DND-41 (cell line): ENCODE results near the gene CYB5R3.

Experiments used
- ATAC-seq: fragments of 200-7000 bp; cut with Tn5 transposase; 3 replicates; pipeline ENCODE4 v1.9.1; 2021; ENCODE audit warnings: low read depth; ENCODE audit not compliant: insufficient read depth
- DNase-seq: peaks from one replicate; pipeline ENCODE4 v3.0.0-alpha.2; 2020
- H2AFZ ChIP-seq: 2 replicates; pipeline ENCODE4 v1.6.0; 2012; ENCODE audit warnings: low read depth, low read length
- H3K27ac ChIP-seq: 2 replicates; pipeline ENCODE4 v1.5.1; 2012; ENCODE audit warnings: low read length, inconsistent platforms
- H3K27me3 ChIP-seq: fragments of 200-600 bp; sonication (generic); 2 replicates; pipeline ENCODE4 v1.6.0; 2012; ENCODE audit warnings: low read length, mild to moderate bottlenecking, inconsistent platforms; ENCODE audit not compliant: insufficient read depth, poor library complexity
- H3K36me3 ChIP-seq: 2 replicates; pipeline ENCODE4 v1.5.1; 2012; ENCODE audit warnings: low read length, inconsistent platforms; ENCODE audit not compliant: insufficient read depth
- H3K4me1 ChIP-seq: 2 replicates; pipeline ENCODE4 v1.5.1; 2012; ENCODE audit warnings: mild to moderate bottlenecking, low read length; ENCODE audit not compliant: insufficient read depth
- H3K4me2 ChIP-seq: 2 replicates; pipeline ENCODE4 v1.6.0; 2012; ENCODE audit warnings: mild to moderate bottlenecking, moderate library complexity, low read length, inconsistent platforms; ENCODE audit not compliant: insufficient read depth
- H3K4me3 ChIP-seq, 2 experiments: fragments of 200-600 bp in 1 of 2; shearing (Covaris generic) in 1 of 2; 2 replicates each; pipeline ENCODE4 v1.5.1; 2012 to 2016; ENCODE audit warnings: inconsistent platforms in 2 of 2, low read length in 2 of 2, mild to moderate bottlenecking in 2 of 2, low read depth in 1 of 2, moderate library complexity in 1 of 2
- H3K79me2 ChIP-seq: 2 replicates; pipeline ENCODE4 v1.6.0; 2012; ENCODE audit warnings: low read length, inconsistent platforms; ENCODE audit not compliant: insufficient read depth
- H3K9ac ChIP-seq: 2 replicates; pipeline ENCODE4 v1.6.0; 2012; ENCODE audit warnings: low read depth, mild to moderate bottlenecking, inconsistent platforms, low read length, moderate library complexity
- H3K9me3 ChIP-seq: 2 replicates; pipeline ENCODE4 v1.5.1; 2012; ENCODE audit warnings: low read length, moderate library complexity, mild to moderate bottlenecking, inconsistent platforms; ENCODE audit not compliant: insufficient read depth, severe bottlenecking
- H4K20me1 ChIP-seq: 2 replicates; pipeline ENCODE4 v1.6.0; 2012; ENCODE audit warnings: low read length; ENCODE audit not compliant: insufficient read depth
- CTCF ChIP-seq: IDR thresholded peaks from 2 replicates; pipeline ENCODE4 v1.5.1; 2012; ENCODE audit warnings: borderline replicate concordance, low read length, moderate library complexity, mild to moderate bottlenecking; ENCODE audit not compliant: poor library complexity, severe bottlenecking; ENCODE audit errors: extremely low read depth
- EZH2 ChIP-seq: IDR thresholded peaks from 3 replicates; pipeline ENCODE4 v1.6.1; 2012; ENCODE audit warnings: borderline replicate concordance, low read depth, mild to moderate bottlenecking, moderate library complexity, low read length, inconsistent platforms; ENCODE audit not compliant: severe bottlenecking

Gene CYB5R3

GRCh38 chr22:42596863-42597530 lies 52.2 kb downstream of the CYB5R3 start:
- no peaks in the 10 kb centered on the region for H3K27me3 ChIP-seq
- no peak overlapping the region for H3K4me2 ChIP-seq
- DNase-seq, result no peak
- no peak for ATAC-seq
- H3K4me1 ChIP-seq, result no peaks in the 10 kb centered on the region
- peaks cover 30% of the 10 kb centered on the region for H3K79me2 ChIP-seq
- H2AFZ ChIP-seq, result no peak overlapping the region
- H3K36me3 ChIP-seq, result peaks cover 95% of the 10 kb centered on the region
- no peak overlapping the region for H3K4me3 ChIP-seq
- H3K9me3 ChIP-seq, result no peaks in the 10 kb centered on the region
- TF ChIP-seq EZH2, result no peak
- TF ChIP-seq CTCF, result no peak
- no peak overlapping the region for H3K27ac ChIP-seq
- H3K9ac ChIP-seq, result no peak overlapping the region; the same call in 1 of the 2 replicates
- peaks cover 35% of the 10 kb centered on the region for H4K20me1 ChIP-seq

GRCh38 chr22:42596336-42596735 lies 52.9 kb downstream of the CYB5R3 start:
- Histone ChIP-seq H4K20me1 (peaks cover 31% of the 10 kb centered on the region), H3K36me3 (peaks cover 97% of the 10 kb centered on the region), H3K9me3 (no peaks in the 10 kb centered on the region), H3K4me3 (no peak overlapping the region), H3K9ac (no peak overlapping the region), H3K4me2 (no peak overlapping the region), H3K27me3 (no peaks in the 10 kb centered on the region), H3K27ac (no peak overlapping the region), H3K4me1 (no peaks in the 10 kb centered on the region), H3K79me2 (peaks cover 26% of the 10 kb centered on the region), H2AFZ (no peak overlapping the region)
- ATAC-seq, result no peak
- TF ChIP-seq CTCF (no peak), EZH2 (no peak)
- DNase-seq, result no peak

GRCh38 chr22:42595434-42595833 lies 53.8 kb downstream of the CYB5R3 start:
- H3K36me3 ChIP-seq, result peaks cover 94% of the 10 kb centered on the region
- DNase-seq, result no peak
- no peak overlapping the region for H3K9ac ChIP-seq
- no peak overlapping the region for H3K4me2 ChIP-seq
- H2AFZ ChIP-seq, result no peak overlapping the region
- no peaks in the 10 kb centered on the region for H3K9me3 ChIP-seq
- H3K79me2 ChIP-seq, result peaks cover 21% of the 10 kb centered on the region
- no peaks in the 10 kb centered on the region for H3K4me1 ChIP-seq
- no peak overlapping the region for H3K27ac ChIP-seq
- H3K4me3 ChIP-seq, result no peak overlapping the region
- TF ChIP-seq CTCF, result no peak
- no peak for TF ChIP-seq EZH2
- ATAC-seq, result no peak
- no peaks in the 10 kb centered on the region for H3K27me3 ChIP-seq
- peaks cover 28% of the 10 kb centered on the region for H4K20me1 ChIP-seq
